ENCODE measurements around the gene THSD8.
"Not testable (repeated sequence)": the region's sequence is repeated elsewhere in the genome, so short reads cannot be mapped to it uniquely, and the experiment has no call there.

Gene THSD8

GRCh38 chr19:12792051-12792852 lies 9.6 kb upstream of the THSD8 start:
- peak; percentile 83 for DNase-seq

GRCh38 chr19:12792853-12793289 lies 9.0 kb upstream of the THSD8 start:
- no peak for DNase-seq

GRCh38 chr19:12793290-12794195 lies 8.3 kb upstream of the THSD8 start:
- peak; percentile 87 for DNase-seq

- DNase-seq, result no peak
Observed at GRCh38 chr19:12794196-12794941, 7.5 kb upstream of the THSD8 start.

GRCh38 chr19:12794971-12795381 lies 6.9 kb upstream of the THSD8 start:
- DNase-seq, result no peak

GRCh38 chr19:12796146-12797071 lies 5.5 kb upstream of the THSD8 start:
- DNase-seq, result peak; percentile 70

GRCh38 chr19:12797141-12797587 lies 4.7 kb upstream of the THSD8 start:
- DNase-seq, result no peak

- not testable (repeated sequence) for DNase-seq
Observed at GRCh38 chr19:12797607-12798006, 4.3 kb upstream of the THSD8 start.

GRCh38 chr19:12799742-12800465 lies 2.0 kb upstream of the THSD8 start:
- DNase-seq, result no peak

- no peak for DNase-seq
Observed at GRCh38 chr19:12800466-12800770, 1.5 kb upstream of the THSD8 start.

GRCh38 chr19:12800923-12801465 lies 875 bp upstream of the THSD8 start:
- no peak for DNase-seq

- DNase-seq, result no peak
Observed at GRCh38 chr19:12802267-12803106, 618 bp downstream of the THSD8 start.

- no peak for DNase-seq
Observed at GRCh38 chr19:12804051-12804450, 2.2 kb downstream of the THSD8 start.

- peak; percentile 82 for DNase-seq
Observed at GRCh38 chr19:12806242-12807081, 4.6 kb downstream of the THSD8 start, which contains the start of gene RNASEH2A. Gene RNASEH2A, plus strand, starts transcription at chr19:12806584. Its CDS starts 90 bp downstream, at chr19:12806674.

- no peak for DNase-seq
Observed at GRCh38 chr19:12815088-12815487, 13.2 kb downstream of the THSD8 start.

GRCh38 chr19:12817188-12817587 lies 15.3 kb downstream of the THSD8 start:
- DNase-seq, result not testable (repeated sequence)

GRCh38 chr19:12817810-12818209 lies 15.9 kb downstream of the THSD8 start:
- DNase-seq, result not testable (repeated sequence)

- DNase-seq, result no peak
Observed at GRCh38 chr19:12821761-12822160, 19.9 kb downstream of the THSD8 start.

Data from NCI-H2029 (cell line).